ENCODE measurements around the gene EPSTI1.
A peak's percentile ranks its signal among the peaks of the same experiment; 100 is the strongest.
"Not testable (repeated sequence)": the region's sequence is repeated elsewhere in the genome, so short reads cannot be mapped to it uniquely, and the experiment has no call there.

The EPSTI1 gene, protein sequence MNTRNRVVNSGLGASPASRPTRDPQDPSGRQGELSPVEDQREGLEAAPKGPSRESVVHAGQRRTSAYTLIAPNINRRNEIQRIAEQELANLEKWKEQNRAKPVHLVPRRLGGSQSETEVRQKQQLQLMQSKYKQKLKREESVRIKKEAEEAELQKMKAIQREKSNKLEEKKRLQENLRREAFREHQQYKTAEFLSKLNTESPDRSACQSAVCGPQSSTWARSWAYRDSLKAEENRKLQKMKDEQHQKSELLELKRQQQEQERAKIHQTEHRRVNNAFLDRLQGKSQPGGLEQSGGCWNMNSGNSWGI

DNA sequence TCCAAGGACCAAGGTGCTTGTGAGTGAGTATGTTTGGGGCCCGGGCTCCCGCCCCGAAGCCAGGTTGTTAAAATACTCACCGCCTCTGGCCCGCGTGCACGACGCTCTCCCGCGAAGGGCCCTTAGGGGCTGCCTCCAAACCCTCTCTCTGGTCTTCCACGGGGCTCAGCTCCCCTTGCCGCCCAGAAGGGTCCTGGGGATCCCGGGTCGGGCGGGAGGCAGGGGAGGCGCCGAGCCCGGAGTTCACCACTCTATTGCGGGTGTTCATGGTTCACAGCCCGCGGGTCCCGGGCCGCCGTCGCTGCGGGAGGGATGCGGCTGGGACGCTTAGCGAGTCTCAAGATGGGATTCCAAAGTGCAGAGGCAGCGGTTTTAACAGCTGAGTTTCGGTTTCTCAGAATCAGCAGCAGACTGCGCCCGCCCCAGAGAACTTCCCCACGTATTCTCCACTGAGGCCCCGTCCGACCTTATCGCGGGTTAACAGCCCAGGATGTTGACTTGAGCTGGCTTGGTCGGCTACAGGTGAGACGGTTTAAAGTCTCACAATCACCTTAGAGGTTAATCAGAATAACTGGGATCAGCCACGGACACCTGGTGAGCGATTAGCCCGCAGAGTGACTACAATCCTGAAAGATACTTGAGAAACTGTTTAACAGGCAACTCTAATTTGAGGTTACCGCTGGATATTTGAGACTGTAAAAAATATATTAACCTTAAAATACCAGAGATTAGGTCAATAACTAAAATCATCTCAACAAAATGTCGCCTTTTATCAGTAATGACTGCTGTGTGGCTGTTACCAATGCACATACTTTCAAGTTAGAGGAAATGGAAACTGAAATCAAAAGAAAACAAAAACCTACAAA is at the start of gene EPSTI1:
Gene EPSTI1, minus strand, starts transcription at position 344 of the 866 bp plus-strand sequence. Its CDS starts 76 bp downstream, at position 268.
- FAIRE-seq = peak; percentile 43

- FAIRE-seq = no peak
Observed at GRCh38 chr13:43041369-43041921, 49.4 kb upstream of the EPSTI1 start.

DNA sequence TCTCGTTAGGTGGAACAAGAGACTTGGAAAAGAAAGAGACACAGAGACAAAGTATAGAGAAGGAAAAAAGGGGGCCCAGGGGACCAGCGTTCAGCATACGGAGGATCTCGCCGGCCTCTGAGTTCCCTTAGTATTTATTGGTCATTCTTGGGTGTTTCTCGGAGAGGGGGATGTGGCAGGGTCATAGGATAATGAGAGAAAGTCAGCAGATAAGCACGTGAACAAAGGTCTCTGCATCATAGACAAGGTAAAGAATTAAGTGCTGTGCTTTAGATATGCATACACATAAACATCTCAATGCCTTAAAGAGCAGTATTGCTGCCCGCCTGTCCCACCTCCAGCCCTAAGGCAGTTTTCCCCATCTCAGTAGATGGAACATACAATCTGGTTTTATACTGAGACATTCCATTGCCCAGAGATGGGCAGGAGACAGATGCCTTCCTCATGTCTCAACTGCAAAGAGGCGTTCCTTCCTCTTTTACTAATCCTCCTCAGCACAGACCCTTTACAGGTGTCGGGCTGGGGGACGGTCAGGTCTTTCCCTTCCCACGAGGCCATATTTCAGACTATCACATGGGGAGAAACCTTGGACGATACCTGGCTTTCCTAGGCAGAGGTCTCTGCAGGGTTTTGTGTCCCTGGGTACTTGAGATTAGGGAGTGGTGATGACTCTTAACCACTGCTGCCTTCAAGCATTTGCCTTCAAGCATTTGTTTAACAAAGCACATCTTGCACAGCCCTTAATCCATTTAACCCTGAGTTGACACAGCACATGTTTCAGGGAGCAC is 48.7 kb upstream of the EPSTI1 start:
- FAIRE-seq = not testable (repeated sequence)

DNA sequence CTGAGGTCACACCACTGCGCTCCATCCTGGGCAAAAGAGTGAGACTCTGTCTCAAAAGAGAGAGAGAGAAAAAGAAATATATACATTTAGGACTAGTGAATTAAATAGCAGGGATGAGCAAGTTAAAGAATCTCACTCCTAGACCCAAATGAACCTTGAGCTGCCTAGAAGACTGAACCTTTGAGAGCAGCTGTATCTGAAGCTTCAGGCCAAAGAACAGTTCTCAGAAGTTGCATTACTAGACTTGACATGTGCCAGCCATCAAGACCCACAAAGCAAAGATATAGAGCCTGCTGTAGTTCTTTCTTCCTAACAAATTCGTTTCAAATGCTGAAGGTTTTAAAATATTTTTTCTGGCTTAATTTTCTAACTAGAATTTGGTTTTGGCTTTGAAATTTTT is 47.9 kb upstream of the EPSTI1 start:
- no peak for FAIRE-seq

- FAIRE-seq = no peak
Observed at GRCh38 chr13:43036351-43037250, 44.6 kb upstream of the EPSTI1 start.

DNA sequence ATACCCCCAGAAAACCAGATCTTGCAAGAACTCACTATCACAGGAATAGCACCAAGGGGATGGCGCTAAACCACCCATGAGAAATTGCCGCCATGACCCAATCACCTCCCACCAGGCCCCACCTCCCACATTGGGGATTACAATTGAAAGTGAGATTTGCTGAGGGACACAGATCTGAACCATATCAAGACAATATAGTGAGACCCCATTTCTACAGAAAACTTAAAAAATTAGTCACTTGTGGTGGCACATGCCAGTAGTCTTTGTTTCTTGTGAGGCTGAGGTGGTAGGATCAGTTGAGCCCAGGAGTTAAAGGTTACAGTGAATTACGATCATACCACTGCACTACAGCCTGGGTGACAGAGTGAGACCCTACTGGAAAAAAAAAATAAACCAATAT is 41.0 kb upstream of the EPSTI1 start:
- FAIRE-seq = no peak

- no peak for FAIRE-seq
Observed at GRCh38 chr13:43031881-43032280, 39.8 kb upstream of the EPSTI1 start.

DNA sequence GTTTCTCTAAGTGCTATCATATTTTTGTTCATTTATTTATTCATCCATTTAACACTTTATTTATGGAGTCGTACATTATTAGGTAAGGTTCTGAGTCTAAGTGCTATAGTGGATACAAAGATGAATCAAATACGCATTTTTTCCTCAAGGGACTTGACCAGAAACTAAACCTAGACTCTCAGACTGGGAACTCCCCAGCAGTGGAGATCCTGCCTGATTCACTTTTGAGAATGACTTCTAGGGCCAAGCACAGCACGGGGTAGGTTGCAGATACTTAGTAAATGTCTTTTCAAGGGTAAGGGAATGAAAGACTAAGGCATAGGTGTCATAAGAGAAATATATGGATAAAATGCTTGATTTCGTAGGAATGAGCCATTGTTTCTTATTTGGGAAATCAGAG is 38.5 kb upstream of the EPSTI1 start:
- no peak for FAIRE-seq

DNA sequence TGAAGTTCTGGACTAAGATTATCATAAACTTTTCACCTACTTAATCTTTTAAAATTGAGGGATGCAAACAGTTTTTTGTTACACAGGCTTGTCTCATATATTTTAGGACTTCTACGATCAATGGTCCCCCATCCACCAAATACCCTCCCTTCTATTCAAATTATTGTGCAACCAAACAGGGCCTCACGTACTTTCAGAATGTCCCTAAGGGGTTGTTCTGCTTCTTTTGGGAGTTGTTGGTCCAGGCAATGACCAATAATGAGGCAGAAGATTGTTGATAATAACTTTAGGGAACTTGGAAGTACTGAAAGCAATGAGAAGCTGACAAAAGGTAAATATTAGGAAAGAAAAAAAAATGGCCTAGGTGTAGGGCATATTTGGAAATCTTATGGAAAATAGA is 34.2 kb upstream of the EPSTI1 start:
- no peak for FAIRE-seq

DNA sequence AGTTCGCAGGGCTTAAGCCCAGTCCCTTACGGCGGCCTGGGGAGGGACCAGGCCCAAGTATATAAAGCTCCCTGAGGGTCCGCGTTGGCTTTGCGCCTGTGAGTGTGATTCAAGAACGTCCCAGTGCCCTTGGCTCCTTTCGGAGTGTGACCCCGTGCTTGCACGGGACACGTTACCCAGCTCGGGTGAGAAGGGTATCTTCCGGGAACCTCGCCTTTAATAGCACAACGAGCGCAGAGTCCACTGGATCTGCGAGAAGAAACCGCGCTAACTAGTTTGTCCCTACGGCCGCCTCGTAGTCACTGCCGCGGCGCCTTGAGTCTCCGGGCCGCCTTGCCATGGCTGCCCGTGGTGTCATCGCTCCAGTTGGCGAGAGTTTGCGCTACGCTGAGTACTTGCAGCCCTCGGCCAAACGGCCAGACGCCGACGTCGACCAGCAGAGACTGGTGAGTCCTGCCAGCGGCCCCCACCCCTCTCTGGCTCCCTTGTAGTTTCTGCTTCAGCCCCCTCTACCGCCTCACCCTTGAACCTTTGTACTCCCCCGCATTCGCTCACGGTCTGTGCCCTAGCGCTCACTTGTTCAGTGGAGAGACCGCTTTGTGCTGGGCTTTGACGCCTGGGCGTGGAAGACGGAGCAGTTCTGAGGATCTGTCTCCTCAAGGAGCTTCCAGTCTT is 31.4 kb upstream of the EPSTI1 start, which contains the start of gene DNAJC15:
Gene DNAJC15, plus strand, starts transcription at position 298 of the 675 bp plus-strand sequence. Its CDS starts 41 bp downstream, at position 339.
- no peak for FAIRE-seq

DNA sequence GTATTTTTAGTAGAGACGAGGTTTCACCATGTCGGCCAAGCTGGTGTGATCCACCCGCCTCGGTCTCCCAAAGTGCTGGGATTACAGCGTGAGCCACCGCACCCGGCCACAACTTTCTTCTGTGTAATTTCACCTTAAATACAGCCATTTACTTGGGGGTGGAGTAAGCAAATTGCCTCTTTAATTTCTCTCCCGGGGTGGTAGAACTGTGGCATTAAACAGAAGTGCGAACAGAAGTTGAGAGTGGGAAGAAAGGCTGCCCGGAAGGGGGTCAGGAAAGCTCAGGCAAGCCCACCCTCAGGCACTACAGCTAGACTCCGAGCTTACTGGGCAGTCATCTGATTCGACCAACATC is 30.9 kb upstream of the EPSTI1 start:
- FAIRE-seq = no peak

GRCh38 chr13:43021926-43022670 is 30.1 kb upstream of the EPSTI1 start:
- FAIRE-seq = no peak

DNA sequence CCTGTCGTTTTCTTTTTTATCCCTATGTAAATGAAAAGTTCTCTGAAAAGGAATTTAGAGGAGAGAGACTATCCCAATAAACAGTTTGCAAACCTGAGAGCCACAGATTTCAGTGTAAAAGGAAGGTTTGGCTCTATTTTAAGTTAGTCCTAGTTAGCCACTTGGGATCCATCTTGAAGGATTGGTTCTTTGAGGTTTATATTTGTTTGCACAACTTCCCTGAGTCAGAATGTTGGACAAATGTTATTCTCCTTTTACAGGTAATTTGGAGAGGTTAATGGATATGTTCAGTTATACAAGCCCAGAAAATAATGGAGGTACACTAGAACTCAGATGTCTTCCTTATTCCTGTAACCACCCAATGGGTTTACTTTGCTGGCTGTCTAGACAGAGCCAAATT is 28.8 kb upstream of the EPSTI1 start:
- FAIRE-seq = no peak

GRCh38 chr13:43019811-43020210 is 27.8 kb upstream of the EPSTI1 start:
- no peak for FAIRE-seq

DNA sequence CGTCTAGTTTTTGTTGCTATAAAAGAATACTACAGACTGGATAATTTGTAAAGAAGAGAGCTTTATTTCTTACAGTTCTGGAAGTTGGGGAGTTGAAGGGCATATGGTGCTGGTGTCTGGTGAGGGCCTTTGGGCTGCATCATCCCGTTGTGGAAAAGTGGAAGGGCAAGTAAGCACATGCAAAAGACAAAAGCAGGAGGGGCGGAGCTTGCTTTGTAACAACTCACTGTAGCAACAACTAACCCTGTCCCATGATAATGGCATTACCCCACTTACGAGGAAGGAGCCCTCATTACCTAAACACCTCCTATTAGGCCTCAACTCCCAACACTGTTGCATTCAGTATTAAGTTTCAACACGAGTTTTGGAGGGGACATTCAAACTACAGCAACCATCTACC is 24.2 kb upstream of the EPSTI1 start:
- FAIRE-seq = no peak

DNA sequence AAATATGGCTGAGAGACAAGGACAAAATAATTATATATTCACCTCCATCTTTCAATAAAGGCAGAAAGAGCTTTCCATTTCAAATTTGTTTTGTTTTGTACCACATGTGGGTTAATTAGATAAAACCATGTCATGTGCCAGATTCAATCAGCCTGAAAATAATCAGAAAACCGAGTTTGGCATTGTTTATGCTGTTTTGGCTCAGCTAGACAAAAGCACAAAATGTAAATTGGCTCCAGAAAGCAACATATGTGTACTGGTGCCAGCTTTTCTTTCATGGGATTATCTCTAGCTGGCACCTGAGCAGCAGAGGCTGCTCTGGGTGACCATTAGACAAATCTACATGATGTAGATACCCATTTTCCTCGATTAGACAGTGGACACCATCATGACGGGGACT is 22.1 kb upstream of the EPSTI1 start:
- FAIRE-seq = no peak

GRCh38 chr13:43009506-43009905 is 17.5 kb upstream of the EPSTI1 start:
- no peak for FAIRE-seq

GRCh38 chr13:43008596-43008995 is 16.6 kb upstream of the EPSTI1 start:
- no peak for FAIRE-seq

DNA sequence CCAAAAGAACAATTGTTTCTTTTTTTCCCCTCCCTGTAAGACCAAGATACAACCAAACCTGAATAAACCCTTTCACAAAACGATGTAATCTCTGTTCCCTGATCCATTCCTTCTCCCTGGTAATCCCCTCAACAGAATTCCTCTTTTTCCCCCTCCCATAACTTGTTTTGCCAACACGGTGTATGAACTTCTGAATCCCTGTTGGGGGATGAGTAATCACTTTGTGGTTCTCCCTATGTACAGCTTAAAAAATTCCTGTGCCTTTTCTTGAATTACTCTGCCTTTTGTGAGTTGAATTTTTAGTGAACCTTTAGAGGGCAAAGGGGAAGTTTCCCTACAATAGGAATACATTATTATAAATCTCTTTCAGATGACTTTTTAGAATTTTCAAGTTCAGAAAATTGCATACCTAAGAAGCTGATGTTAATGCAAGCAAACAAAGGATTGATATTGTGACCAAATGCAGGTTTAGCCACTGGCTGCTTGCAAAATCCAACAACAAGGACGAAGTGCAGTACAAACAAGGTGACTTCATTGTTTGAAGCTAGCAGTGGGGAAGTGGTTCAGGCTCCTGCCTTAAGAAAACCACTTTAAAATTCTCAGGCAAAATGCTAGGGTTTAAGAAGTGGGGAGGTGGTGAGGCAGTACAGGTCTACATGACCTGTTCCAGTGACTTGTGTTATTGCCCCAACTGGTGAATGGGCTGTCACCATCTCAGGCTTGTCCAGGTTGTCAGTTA is 15.0 kb upstream of the EPSTI1 start:
- no peak for FAIRE-seq

All from colon (tissue), 2 donors.